WTC11 (cell line): Measurements from ENCODE around the gene SLC2A4RG. TPM values are rescaled to one million over a fixed set of nuclear protein-coding genes. Genes with fewer than 3 reads are reported as not detected.

ENCODE experiments used
- ATAC-seq: fragments of 200-7000 bp; cut with Tn5 transposase; 2 replicates; pipeline ENCODE4 v1.10.0; 2021; ENCODE audit warnings: mild to moderate bottlenecking, moderate library complexity
- CTCF ChIA-PET: fragments of 300-600 bp; sonication (Branson Sonifier 250); formaldehyde crosslinking; loops from one replicate; lab custom pipeline; 2021; ENCODE audit warnings: antibody characterized with exemption; lab: Charles Lee
- POLR2A ChIA-PET: fragments of 350-600 bp; sonication (Branson Sonifier 250); formaldehyde crosslinking; loops from one replicate; lab custom pipeline; 2021; ENCODE audit warnings: antibody characterized with exemption; lab: Charles Lee
- DNase-seq: peaks from one replicate; pipeline ENCODE4 v3.0.0; 2021; ENCODE audit warnings: low spot score
- H3K27ac Mint-ChIP-seq: 2 replicates; pipeline ENCODE4 v1.8.0; 2021; ENCODE audit warnings: mixed read lengths
- H3K27me3 Mint-ChIP-seq: 2 replicates; pipeline ENCODE4 v1.8.0; 2021; ENCODE audit warnings: low read depth, mild to moderate bottlenecking, moderate library complexity, mixed read lengths
- H3K36me3 Mint-ChIP-seq: 2 replicates; pipeline ENCODE4 v1.8.0; 2021; ENCODE audit warnings: mixed read lengths
- H3K4me1 Mint-ChIP-seq: 2 replicates; pipeline ENCODE4 v1.8.0; 2022; ENCODE audit warnings: mixed read lengths
- H3K4me3 Mint-ChIP-seq: 2 replicates; pipeline ENCODE4 v1.8.0; 2021; ENCODE audit warnings: mild to moderate bottlenecking, moderate library complexity, mixed read lengths
- H3K9me3 Mint-ChIP-seq: 2 replicates; pipeline ENCODE4 v1.8.0; 2021; ENCODE audit warnings: mixed read lengths
- AR ChIP-seq: fragments of 250-450 bp; sonication (Bioruptor Pico); IDR thresholded peaks from 2 replicates; pipeline ENCODE4 v1.9.0; 2021; ENCODE audit warnings: mild to moderate bottlenecking
- CBFB ChIP-seq: sonication (generic); formaldehyde crosslinking; IDR thresholded peaks from 2 replicates; pipeline ENCODE4 v1.8.1; 2022; ENCODE audit warnings: mild to moderate bottlenecking, low read depth, missing genetic modification reagents
- CTCF ChIP-seq: fragments of 200-600 bp; IDR thresholded peaks from 2 replicates; pipeline ENCODE4 v1.8.0; 2022; ENCODE audit warnings: antibody characterized with exemption
- EMX1 ChIP-seq: fragments of 250-450 bp; sonication (Bioruptor Pico); IDR thresholded peaks from 2 replicates; pipeline ENCODE4 v1.8.0; 2021; ENCODE audit warnings: mild to moderate bottlenecking
- FOXJ3 ChIP-seq: sonication (generic); formaldehyde crosslinking; IDR thresholded peaks from 2 replicates; pipeline ENCODE4 v1.9.0; 2021; ENCODE audit warnings: missing genetic modification reagents, mild to moderate bottlenecking, borderline replicate concordance
- IRF1 ChIP-seq: sonication (generic); formaldehyde crosslinking; IDR thresholded peaks from 2 replicates; pipeline ENCODE4 v1.8.0; 2023; ENCODE audit warnings: missing genetic modification reagents
- JAZF1 ChIP-seq: fragments of 250-450 bp; sonication (Bioruptor Pico); IDR thresholded peaks from 2 replicates; pipeline ENCODE4 v1.9.0; 2021; ENCODE audit warnings: moderate library complexity, mild to moderate bottlenecking, inconsistent platforms
- KAT7 ChIP-seq: sonication (generic); formaldehyde crosslinking; IDR thresholded peaks from 2 replicates; pipeline ENCODE4 v1.8.1; 2023; ENCODE audit warnings: missing genetic modification reagents, mild to moderate bottlenecking, borderline replicate concordance
- NFATC4 ChIP-seq: fragments of 250-450 bp; sonication (Bioruptor Pico); IDR thresholded peaks from 2 replicates; pipeline ENCODE4 v1.9.0; 2021; ENCODE audit warnings: mild to moderate bottlenecking
- NR2C2 ChIP-seq: sonication (generic); formaldehyde crosslinking; IDR thresholded peaks from 2 replicates; pipeline ENCODE4 v1.8.0; 2022; ENCODE audit warnings: mild to moderate bottlenecking, missing genetic modification reagents
- OVOL2 ChIP-seq: fragments of 250-450 bp; sonication (Bioruptor Pico); IDR thresholded peaks from 2 replicates; pipeline ENCODE4 v1.9.0; 2021; ENCODE audit warnings: mild to moderate bottlenecking, borderline replicate concordance
- SOX15 ChIP-seq: fragments of 250-450 bp; sonication (Bioruptor Pico); IDR thresholded peaks from 2 replicates; pipeline ENCODE4 v1.9.0; 2021; ENCODE audit warnings: mild to moderate bottlenecking
- TEAD1 ChIP-seq: sonication (generic); formaldehyde crosslinking; IDR thresholded peaks from 2 replicates; pipeline ENCODE4 v1.8.0; 2022; ENCODE audit warnings: mild to moderate bottlenecking, missing genetic modification reagents
- ZNF121 ChIP-seq: sonication (generic); formaldehyde crosslinking; IDR thresholded peaks from 2 replicates; pipeline ENCODE4 v1.8.0; 2023; ENCODE audit warnings: missing genetic modification reagents
- ZNF138 ChIP-seq: sonication (generic); formaldehyde crosslinking; conservative IDR thresholded peaks from 2 replicates; pipeline ENCODE4 v1.8.1; 2022; ENCODE audit warnings: mild to moderate bottlenecking, moderate library complexity, missing genetic modification reagents
- ZNF219 ChIP-seq: sonication (generic); formaldehyde crosslinking; IDR thresholded peaks from 2 replicates; pipeline ENCODE4 v1.8.0; 2023; ENCODE audit warnings: missing genetic modification reagents, mild to moderate bottlenecking, borderline replicate concordance
- ZNF263 ChIP-seq: sonication (generic); formaldehyde crosslinking; IDR thresholded peaks from 2 replicates; pipeline ENCODE4 v1.8.1; 2022; ENCODE audit warnings: low read depth, mild to moderate bottlenecking, moderate library complexity, missing genetic modification reagents
- ZNF512 ChIP-seq: sonication (generic); formaldehyde crosslinking; IDR thresholded peaks from 2 replicates; pipeline ENCODE4 v1.8.1; 2022; ENCODE audit warnings: missing genetic modification reagents, borderline replicate concordance
- total RNA-seq: library from RNA; stranded (reverse); gene quantifications from 3 replicates; pipeline ENCODE4 v1.2.3, GENCODE V29; 2021
- TF ChIP-seq, protein P1 (sequence below): fragments of 250-450 bp; sonication (Bioruptor Pico); IDR thresholded peaks from 2 replicates; pipeline ENCODE4 v1.9.0; 2021; ENCODE audit warnings: mild to moderate bottlenecking, borderline replicate concordance

Gene SLC2A4RG
- total RNA-seq, 1 experiment from 2014 or later, result 43.3 TPM

GRCh38 chr20:63745424-63745805, 5.8 kb downstream of the SLC2A4RG start:
- ChIA-PET CTCF (interaction anchor here (1.3 to 1.8 kb wide), 2 partner anchors 30 to 41 kb away, joined by 3 to 7 read pairs; no protein-coding TSS in a partner anchor), POLR2A (no interaction called here)
- Mint-ChIP-seq H3K27me3 (no peaks in the 10 kb centered on the region), H3K27ac (peak overlapping the region; percentile 89), H3K9me3 (no peaks in the 10 kb centered on the region), H3K4me1 (no peaks in the 10 kb centered on the region), H3K36me3 (0 out of 2 replicates have a peak, but pooled peaks cover 3% of the 10 kb centered on the region), H3K4me3 (no peak overlapping the region)
- TF ChIP-seq, protein P1, sequence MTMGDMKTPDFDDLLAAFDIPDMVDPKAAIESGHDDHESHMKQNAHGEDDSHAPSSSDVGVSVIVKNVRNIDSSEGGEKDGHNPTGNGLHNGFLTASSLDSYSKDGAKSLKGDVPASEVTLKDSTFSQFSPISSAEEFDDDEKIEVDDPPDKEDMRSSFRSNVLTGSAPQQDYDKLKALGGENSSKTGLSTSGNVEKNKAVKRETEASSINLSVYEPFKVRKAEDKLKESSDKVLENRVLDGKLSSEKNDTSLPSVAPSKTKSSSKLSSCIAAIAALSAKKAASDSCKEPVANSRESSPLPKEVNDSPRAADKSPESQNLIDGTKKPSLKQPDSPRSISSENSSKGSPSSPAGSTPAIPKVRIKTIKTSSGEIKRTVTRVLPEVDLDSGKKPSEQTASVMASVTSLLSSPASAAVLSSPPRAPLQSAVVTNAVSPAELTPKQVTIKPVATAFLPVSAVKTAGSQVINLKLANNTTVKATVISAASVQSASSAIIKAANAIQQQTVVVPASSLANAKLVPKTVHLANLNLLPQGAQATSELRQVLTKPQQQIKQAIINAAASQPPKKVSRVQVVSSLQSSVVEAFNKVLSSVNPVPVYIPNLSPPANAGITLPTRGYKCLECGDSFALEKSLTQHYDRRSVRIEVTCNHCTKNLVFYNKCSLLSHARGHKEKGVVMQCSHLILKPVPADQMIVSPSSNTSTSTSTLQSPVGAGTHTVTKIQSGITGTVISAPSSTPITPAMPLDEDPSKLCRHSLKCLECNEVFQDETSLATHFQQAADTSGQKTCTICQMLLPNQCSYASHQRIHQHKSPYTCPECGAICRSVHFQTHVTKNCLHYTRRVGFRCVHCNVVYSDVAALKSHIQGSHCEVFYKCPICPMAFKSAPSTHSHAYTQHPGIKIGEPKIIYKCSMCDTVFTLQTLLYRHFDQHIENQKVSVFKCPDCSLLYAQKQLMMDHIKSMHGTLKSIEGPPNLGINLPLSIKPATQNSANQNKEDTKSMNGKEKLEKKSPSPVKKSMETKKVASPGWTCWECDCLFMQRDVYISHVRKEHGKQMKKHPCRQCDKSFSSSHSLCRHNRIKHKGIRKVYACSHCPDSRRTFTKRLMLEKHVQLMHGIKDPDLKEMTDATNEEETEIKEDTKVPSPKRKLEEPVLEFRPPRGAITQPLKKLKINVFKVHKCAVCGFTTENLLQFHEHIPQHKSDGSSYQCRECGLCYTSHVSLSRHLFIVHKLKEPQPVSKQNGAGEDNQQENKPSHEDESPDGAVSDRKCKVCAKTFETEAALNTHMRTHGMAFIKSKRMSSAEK, result no peak
- TF ChIP-seq ZNF263 (CRISPR knock-in tag) (no peak), ZNF138 (no peak), CTCF (no peak), JAZF1 (CRISPR knock-in tag) (no peak), SOX15 (CRISPR knock-in tag) (no peak), KAT7 (no peak), ZNF121 (CRISPR knock-in tag) (no peak), OVOL2 (CRISPR knock-in tag) (no peak), ZNF512 (CRISPR knock-in tag) (no peak), TEAD1 (CRISPR knock-in tag) (no peak), NFATC4 (CRISPR knock-in tag) (no peak), FOXJ3 (no peak), CBFB (CRISPR knock-in tag) (no peak), EMX1 (no peak), ZNF219 (CRISPR knock-in tag) (no peak), NR2C2 (CRISPR knock-in tag) (no peak), AR (CRISPR knock-in tag) (no peak), IRF1 (CRISPR knock-in tag) (no peak)
- DNase-seq (no peak), ATAC-seq (no peak)
